Naive B cell (primary cell): ENCODE results near the gene TARBP2. TPM values are rescaled to one million over a fixed set of nuclear protein-coding genes. Genes with fewer than 3 reads are reported as not detected.
A peak's percentile ranks its signal among the peaks of the same experiment; 100 is the strongest.

Source experiments
- ATAC-seq, 2 donors: fragments of 150-1000 bp; cut with Tn5 transposase; 2 replicates each; pipeline ENCODE4 v1.10.0; 2021; ENCODE audit warnings: low read depth in 2 of 2, mild to moderate bottlenecking in 2 of 2, moderate library complexity in 2 of 2
- DNase-seq: peaks from one replicate; pipeline ENCODE4 v3.0.0; 2022
- H3K27ac Mint-ChIP-seq, 6 donors: one replicate each; pipeline ENCODE4 v1.8.0; 2020 to 2022; ENCODE audit warnings: mild to moderate bottlenecking in 6 of 6, mixed read lengths in 6 of 6, moderate library complexity in 5 of 6, inconsistent platforms in 2 of 6
- H3K27me3 Mint-ChIP-seq, 3 donors: one replicate each; pipeline ENCODE4 v1.8.0; 2021 to 2022; ENCODE audit warnings: mixed read lengths in 3 of 3, mild to moderate bottlenecking in 1 of 3
- H3K36me3 Mint-ChIP-seq, 2 donors: one replicate each; pipeline ENCODE4 v1.8.0; 2020 to 2022; ENCODE audit warnings: mixed read lengths in 2 of 2, inconsistent platforms in 1 of 2, mild to moderate bottlenecking in 1 of 2
- H3K4me1 Mint-ChIP-seq, 3 donors: one replicate each; pipeline ENCODE4 v1.8.0; 2020 to 2022; ENCODE audit warnings: mixed read lengths in 3 of 3, inconsistent platforms in 1 of 3, mild to moderate bottlenecking in 1 of 3, moderate library complexity in 1 of 3
- H3K4me3 Mint-ChIP-seq, 8 donors: one replicate each; pipeline ENCODE4 v1.8.0; 2020 to 2022; ENCODE audit warnings: mild to moderate bottlenecking in 8 of 8, mixed read lengths in 8 of 8, moderate library complexity in 8 of 8, inconsistent platforms in 2 of 8
- H3K9me3 Mint-ChIP-seq, 7 donors: one replicate each; pipeline ENCODE4 v1.8.0; 2020 to 2022; ENCODE audit warnings: mixed read lengths in 7 of 7, mild to moderate bottlenecking in 5 of 7, inconsistent platforms in 2 of 7, moderate library complexity in 1 of 7
- polyA plus RNA-seq, 6 donors: library from polyadenylated mRNA; unstranded; fragments of 300-500 nt; fragmentation: Illumina TruSeq; gene quantifications; one replicate each; pipeline ENCODE4 v1.2.3, GENCODE V29; 2021; ENCODE audit warnings: low read depth in 6 of 6

Gene TARBP2
- polyA plus RNA-seq, 6 donors from 2014 or later, result 14.8 to 29.0 (median 18.5) TPM

DNA sequence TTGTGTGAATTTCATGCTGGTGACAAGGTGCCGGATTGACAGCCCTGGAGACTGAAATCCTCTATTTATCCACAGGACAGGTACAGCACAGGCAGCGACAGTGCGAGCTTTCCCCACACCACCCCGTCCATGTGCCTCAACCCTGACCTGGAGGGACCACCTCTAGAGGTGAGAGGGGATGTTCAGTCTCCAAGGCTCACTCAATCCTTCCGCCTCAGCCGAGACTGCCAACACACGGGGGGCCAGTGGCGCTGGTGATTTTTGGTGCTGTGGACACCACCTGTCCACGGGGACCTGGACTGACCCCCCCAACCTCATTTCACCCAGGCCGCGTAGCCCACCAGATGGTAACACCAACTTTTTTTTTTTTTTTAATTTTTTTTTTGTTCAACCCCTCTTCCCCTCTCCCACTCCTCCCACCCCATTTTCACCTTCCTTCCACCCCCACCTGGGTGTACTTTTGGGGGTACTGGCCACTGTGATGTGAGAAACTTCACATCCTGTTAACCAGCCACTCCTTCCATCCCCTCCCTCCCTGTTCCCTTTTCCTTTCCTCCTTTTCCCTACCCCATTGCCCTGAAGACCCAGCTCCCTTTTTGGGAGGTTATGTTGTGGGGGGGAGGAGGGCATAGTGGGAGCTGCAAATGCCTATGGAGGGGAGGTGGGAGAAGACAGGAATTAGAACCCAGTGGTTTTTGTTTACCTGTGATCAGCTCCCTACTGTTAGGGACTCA lies 36.2 kb upstream of the TARBP2 start:
- no peaks in the 10 kb centered on the region for H3K27me3 Mint-ChIP-seq
- no peaks in the 10 kb centered on the region for H3K9me3 Mint-ChIP-seq
- H3K4me1 Mint-ChIP-seq, result peaks cover 7 to 34% (median 25%) of the 10 kb centered on the region in 3 donors
- peaks cover 29 to 36% of the 10 kb centered on the region in 2 donors for H3K36me3 Mint-ChIP-seq
- DNase-seq (no peak), ATAC-seq (no peak)
- peak overlapping the region in 1 of 8 donors; percentile 63 for H3K4me3 Mint-ChIP-seq
- H3K27ac Mint-ChIP-seq, result peak overlapping the region in 1 of 6 donors; percentile 82

DNA sequence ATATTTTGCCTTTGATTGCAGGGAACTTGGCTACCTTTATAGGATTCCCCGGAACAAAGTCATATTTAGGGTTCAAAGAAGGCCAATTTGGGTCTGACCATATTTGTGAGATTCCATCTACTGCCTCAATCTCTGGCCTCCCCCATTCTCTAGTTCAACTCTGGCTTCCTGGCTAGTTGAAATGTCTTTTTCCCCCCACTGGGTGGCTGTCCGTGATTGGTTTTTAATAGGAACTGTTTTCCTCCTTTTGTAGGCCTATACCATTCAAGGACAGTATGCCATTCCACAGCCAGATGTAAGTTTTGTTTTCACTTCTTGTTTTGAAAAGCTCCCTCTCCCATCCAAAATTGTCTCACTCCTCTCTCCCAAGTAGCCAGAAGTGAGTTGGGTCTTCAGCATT lies 35.4 kb upstream of the TARBP2 start:
- Mint-ChIP-seq H3K4me1 (peaks cover 7 to 31% (median 18%) of the 10 kb centered on the region in 3 donors), H3K36me3 (peaks cover 21 to 32% of the 10 kb centered on the region in 2 donors), H3K9me3 (no peaks in the 10 kb centered on the region), H3K4me3 (peak overlapping the region in 1 of 8 donors; percentile 15), H3K27me3 (no peaks in the 10 kb centered on the region), H3K27ac (peak overlapping the region in 2 of 6 donors; percentile 75 to 82)
- no peak for ATAC-seq
- DNase-seq, result no peak

DNA sequence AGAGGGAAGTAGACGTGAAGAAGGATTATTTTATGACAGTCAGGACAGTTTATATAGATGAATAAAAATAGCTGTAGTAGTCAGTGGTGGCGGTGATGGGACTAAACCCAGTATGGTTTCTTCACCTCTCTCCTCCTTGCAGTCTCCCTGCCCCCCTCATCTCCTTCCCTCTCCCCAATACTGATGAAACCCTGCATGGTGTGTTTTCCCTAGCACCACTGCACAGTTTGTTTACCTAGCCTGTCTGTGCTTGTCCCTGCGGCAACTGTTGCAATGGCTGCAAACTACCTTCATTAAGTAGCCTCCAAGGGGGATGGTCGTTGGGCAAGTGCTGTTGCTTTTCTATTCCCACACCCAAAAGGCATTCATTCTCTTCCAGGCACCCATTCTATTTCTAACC lies 34.4 kb upstream of the TARBP2 start:
- Mint-ChIP-seq H3K4me1 (peaks cover 5 to 27% (median 13%) of the 10 kb centered on the region in 3 donors), H3K36me3 (peaks cover 18 to 29% of the 10 kb centered on the region in 2 donors), H3K9me3 (no peaks in the 10 kb centered on the region), H3K27me3 (no peaks in the 10 kb centered on the region), H3K27ac (peak overlapping the region in 4 of 6 donors; percentile 11 to 85 (median 67)), H3K4me3 (no peak overlapping the region)
- DNase-seq, result no peak
- no peak for ATAC-seq

DNA sequence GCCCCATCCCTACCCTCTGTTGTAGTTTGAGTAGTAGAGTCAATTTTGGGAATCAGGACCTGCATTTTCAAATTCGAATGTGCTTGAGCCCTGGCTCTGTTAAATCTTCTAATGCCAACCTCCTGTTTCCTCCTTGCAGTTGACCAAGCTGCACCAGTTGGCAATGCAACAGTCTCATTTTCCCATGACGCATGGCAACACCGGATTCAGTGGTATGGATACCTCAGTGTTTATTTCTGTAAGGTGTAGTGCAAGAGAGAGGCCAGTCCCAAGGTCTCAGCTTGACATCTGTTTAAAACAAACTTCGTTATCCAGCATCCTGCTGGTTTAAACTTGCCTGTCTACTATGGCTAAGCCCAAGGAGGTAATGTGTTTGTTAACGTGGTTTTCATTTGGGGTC lies 34.0 kb upstream of the TARBP2 start:
- no peaks in the 10 kb centered on the region for H3K9me3 Mint-ChIP-seq
- H3K27me3 Mint-ChIP-seq, result no peaks in the 10 kb centered on the region
- peaks cover 22 to 27% of the 10 kb centered on the region in 2 donors for H3K36me3 Mint-ChIP-seq
- H3K4me1 Mint-ChIP-seq, result peaks cover 5 to 27% (median 15%) of the 10 kb centered on the region in 3 donors
- DNase-seq (no peak), ATAC-seq (no peak)
- H3K4me3 Mint-ChIP-seq, result peak overlapping the region in 1 of 8 donors; percentile 9
- H3K27ac Mint-ChIP-seq, result peak overlapping the region in 4 of 6 donors; percentile 11 to 85 (median 52)

- Mint-ChIP-seq H3K36me3 (peaks cover 22 to 25% of the 10 kb centered on the region in 2 donors), H3K9me3 (no peaks in the 10 kb centered on the region), H3K4me1 (peaks cover 5 to 27% (median 16%) of the 10 kb centered on the region in 3 donors), H3K27ac (peak overlapping the region in 1 of 6 donors; percentile 49), H3K4me3 (peak overlapping the region in 1 of 8 donors; percentile 47), H3K27me3 (no peaks in the 10 kb centered on the region)
- ATAC-seq, result no peak
- DNase-seq, result no peak
These were observed 33.2 kb upstream of the TARBP2 start for GRCh38 chr12:53467880-53468279.

- Mint-ChIP-seq H3K4me3 (no peak overlapping the region), H3K9me3 (no peaks in the 10 kb centered on the region), H3K36me3 (peaks cover 22 to 25% of the 10 kb centered on the region in 2 donors), H3K27ac (no peak overlapping the region), H3K4me1 (peaks cover 5 to 27% (median 16%) of the 10 kb centered on the region in 3 donors), H3K27me3 (no peaks in the 10 kb centered on the region)
- ATAC-seq, result no peak
- DNase-seq, result no peak
These were observed 32.8 kb upstream of the TARBP2 start for GRCh38 chr12:53468282-53468681.

GRCh38 chr12:53472056-53472582 lies 29.0 kb upstream of the TARBP2 start:
- no peak for DNase-seq
- Mint-ChIP-seq H3K4me3 (no peak overlapping the region), H3K9me3 (no peaks in the 10 kb centered on the region), H3K36me3 (peaks cover 6 to 21% of the 10 kb centered on the region in 2 donors), H3K27ac (no peak overlapping the region), H3K27me3 (no peaks in the 10 kb centered on the region), H3K4me1 (peaks cover 3 to 13% (median 9%) of the 10 kb centered on the region in 3 donors)
- ATAC-seq, result no peak

DNA sequence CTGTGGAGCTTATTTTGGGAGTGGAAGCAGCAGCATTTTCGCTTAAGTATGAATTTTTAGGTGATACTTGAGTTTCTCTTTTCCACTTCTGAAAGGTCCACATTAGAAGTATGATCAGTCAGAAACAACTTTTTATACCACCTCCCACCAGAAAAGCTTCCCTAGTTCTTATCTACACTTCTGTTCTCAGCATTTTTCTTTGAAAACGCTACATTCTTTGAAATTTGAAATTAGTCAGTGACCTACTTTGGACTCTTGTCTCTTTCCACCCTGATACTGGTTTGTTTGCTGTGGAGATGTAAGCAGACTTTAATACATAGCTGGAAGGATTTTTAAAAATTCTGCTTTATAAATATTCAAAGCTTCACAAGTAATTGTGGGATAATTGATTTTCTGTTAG lies 27.0 kb upstream of the TARBP2 start:
- no peaks in the 10 kb centered on the region for H3K9me3 Mint-ChIP-seq
- peaks cover 6 to 19% of the 10 kb centered on the region in 2 donors for H3K36me3 Mint-ChIP-seq
- H3K27ac Mint-ChIP-seq, result peak overlapping the region in 1 of 6 donors; percentile 9
- ATAC-seq (no peak), DNase-seq (no peak)
- no peak overlapping the region for H3K4me3 Mint-ChIP-seq
- no peaks in the 10 kb centered on the region for H3K27me3 Mint-ChIP-seq
- peaks cover 3 to 12% (median 9%) of the 10 kb centered on the region in 3 donors for H3K4me1 Mint-ChIP-seq

DNA sequence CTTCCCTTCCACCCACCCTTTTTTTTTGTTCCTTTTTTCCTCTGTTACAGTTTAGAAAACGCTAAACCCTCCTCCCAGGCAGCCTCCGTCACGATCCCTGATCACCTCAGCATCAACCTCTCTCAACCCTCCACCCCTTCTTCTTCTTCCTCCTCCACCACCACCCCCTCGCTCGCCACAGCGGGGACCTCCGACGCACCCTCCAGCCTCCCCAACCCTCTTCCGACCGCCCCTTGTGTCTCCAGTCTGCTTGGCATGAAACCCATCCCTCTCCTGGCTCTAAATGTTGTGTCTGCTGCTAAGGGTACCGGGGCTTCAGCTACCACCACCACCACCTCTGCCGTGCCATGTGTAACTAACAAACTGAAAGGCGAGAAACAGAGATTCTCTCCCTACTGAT lies 26.3 kb upstream of the TARBP2 start:
- DNase-seq (no peak), ATAC-seq (no peak)
- Mint-ChIP-seq H3K36me3 (peaks cover 6 to 19% of the 10 kb centered on the region in 2 donors), H3K27me3 (no peaks in the 10 kb centered on the region), H3K9me3 (no peaks in the 10 kb centered on the region), H3K4me3 (no peak overlapping the region), H3K4me1 (peaks cover 3 to 12% (median 9%) of the 10 kb centered on the region in 3 donors), H3K27ac (peak overlapping the region in 2 of 6 donors; percentile 8 to 25)

DNA sequence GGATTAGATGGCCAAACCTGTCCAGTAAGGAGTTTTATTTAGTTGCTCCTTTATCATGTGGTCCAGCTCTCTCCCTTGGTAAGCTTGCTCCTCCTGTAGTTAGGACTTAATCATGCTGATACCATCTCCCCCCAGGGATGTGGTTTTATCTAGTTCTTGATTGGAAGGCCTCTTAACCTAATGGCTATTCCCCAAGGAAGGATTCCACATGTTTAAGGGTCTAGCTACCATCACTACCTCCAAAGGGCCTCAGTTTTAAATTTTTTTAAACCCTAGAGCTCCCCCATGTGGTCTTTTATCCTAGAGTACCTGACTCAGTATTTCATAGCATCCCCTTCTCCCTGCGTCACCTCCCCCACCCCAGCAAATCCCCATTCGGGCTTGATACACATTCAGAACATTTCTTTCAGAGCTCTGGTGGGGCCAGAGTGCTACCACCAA lies 24.3 kb upstream of the TARBP2 start:
- DNase-seq (no peak), ATAC-seq (peak; percentile 38 to 49)
- Mint-ChIP-seq H3K4me1 (peaks cover 3 to 15% (median 9%) of the 10 kb centered on the region in 3 donors), H3K4me3 (no peak overlapping the region), H3K9me3 (no peaks in the 10 kb centered on the region), H3K36me3 (peaks cover 0 to 14% of the 10 kb centered on the region in 2 donors), H3K27me3 (no peaks in the 10 kb centered on the region), H3K27ac (peak overlapping the region in 1 of 6 donors; percentile 28)

DNA sequence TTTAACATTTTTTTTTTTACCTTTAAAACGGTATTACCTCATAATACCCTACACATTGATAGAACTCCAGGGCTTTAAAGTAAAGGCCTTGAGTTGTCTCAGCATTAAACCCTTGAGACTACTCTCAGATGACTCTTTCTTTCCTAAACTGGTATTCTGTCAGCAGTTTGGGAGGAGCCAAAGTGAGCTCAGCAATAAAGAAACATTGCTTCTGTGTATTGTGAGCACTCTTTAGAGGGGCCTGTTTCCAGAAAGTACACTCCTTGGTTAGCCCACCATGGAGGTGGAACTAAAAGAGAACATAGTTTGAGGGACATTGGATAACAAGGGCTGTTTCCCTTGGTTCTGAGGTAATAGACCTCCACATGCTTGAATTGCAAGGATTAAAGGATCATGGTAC lies 22.2 kb upstream of the TARBP2 start:
- DNase-seq (no peak), ATAC-seq (no peak)
- peaks cover 4 to 13% of the 10 kb centered on the region in 2 donors for H3K36me3 Mint-ChIP-seq
- no peaks in the 10 kb centered on the region for H3K9me3 Mint-ChIP-seq
- peaks cover 9 to 29% (median 10%) of the 10 kb centered on the region in 3 donors for H3K4me1 Mint-ChIP-seq
- H3K27ac Mint-ChIP-seq, result peak overlapping the region in 1 of 6 donors; percentile 28
- H3K27me3 Mint-ChIP-seq, result no peaks in the 10 kb centered on the region
- H3K4me3 Mint-ChIP-seq, result no peak overlapping the region

DNA sequence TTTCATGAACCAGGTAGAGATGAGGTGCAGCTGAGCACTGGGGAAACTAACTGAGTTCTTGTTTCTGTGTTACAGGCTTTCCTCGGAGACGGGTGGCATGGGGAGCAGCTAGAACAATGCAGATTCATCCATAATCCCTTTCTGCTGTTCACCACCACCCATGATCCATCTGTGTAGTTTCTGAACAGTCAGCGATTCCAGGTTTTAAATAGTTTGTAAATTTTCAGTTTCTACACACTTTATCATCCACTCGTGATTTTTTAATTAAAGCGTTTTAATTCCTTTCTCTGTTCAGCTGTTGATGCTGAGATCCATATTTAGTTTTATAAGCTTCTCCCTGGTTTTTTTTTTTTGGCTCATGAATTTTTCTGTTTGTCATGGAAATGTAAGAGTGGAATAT lies 21.8 kb upstream of the TARBP2 start:
- no peaks in the 10 kb centered on the region for H3K9me3 Mint-ChIP-seq
- H3K4me1 Mint-ChIP-seq, result peaks cover 10 to 31% (median 14%) of the 10 kb centered on the region in 3 donors
- H3K27me3 Mint-ChIP-seq, result no peaks in the 10 kb centered on the region
- no peak overlapping the region for H3K27ac Mint-ChIP-seq
- DNase-seq, result no peak
- ATAC-seq, result no peak
- peaks cover 4 to 13% of the 10 kb centered on the region in 2 donors for H3K36me3 Mint-ChIP-seq
- H3K4me3 Mint-ChIP-seq, result no peak overlapping the region

DNA sequence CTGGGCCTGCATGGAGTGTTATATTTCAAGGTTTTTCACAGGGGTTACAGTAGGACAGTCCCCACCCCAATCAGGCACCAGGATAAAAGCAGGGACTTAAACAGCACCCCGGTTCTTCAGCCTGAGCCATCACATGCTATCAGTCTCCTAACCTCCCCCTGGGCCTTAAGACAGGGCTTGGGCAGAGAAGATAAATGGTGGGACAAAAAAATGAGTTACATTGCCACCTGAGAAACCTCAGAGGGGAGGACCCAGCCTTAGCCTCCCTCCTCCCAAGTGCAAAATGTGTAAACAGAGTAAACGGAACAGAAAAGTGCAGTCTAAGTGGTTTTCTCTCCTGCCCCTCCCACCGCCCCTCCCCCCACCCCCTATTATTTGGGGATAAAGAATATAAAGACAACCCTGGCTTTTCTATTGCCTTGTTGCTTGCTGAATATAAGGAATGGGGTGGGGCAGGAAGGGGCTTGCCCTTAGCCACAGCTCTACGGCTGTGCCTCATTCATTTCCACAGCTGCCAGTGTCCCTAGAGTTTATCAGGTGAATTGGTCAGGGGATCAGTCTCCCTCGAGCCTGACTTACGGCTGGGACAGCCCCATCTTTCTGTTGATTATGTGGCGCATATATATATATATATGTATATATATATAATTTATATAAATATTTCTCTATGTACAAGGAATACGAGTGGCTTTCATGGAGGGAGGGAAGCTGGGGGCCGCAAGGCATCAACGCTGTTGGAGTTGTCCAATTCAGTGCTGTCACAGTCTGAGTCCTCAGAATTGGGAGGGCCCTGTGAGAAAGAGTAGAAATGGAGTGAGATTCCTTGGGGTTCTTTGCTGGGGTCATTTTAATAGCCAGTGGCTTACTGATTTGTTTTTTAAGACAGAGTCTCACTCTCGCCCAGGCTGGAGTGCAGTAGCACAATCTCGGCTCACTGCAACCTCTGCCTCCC lies 20.3 kb upstream of the TARBP2 start:
- Mint-ChIP-seq H3K36me3 (peaks cover 4 to 5% of the 10 kb centered on the region in 2 donors), H3K27ac (peak overlapping the region in 2 of 6 donors; percentile 37 to 43)
- ATAC-seq, result no peak

More for the DNA sequence above, 20.3 kb upstream of the TARBP2 start:
- H3K4me1 Mint-ChIP-seq, result peaks cover 5 to 24% (median 11%) of the 10 kb centered on the region in 3 donors
- no peak overlapping the region for H3K4me3 Mint-ChIP-seq
- DNase-seq, result no peak
- H3K27me3 Mint-ChIP-seq, result no peaks in the 10 kb centered on the region
- H3K9me3 Mint-ChIP-seq, result no peaks in the 10 kb centered on the region
